Measurements from ENCODE around the gene GALNT12.

The GALNT12 gene

DNA sequence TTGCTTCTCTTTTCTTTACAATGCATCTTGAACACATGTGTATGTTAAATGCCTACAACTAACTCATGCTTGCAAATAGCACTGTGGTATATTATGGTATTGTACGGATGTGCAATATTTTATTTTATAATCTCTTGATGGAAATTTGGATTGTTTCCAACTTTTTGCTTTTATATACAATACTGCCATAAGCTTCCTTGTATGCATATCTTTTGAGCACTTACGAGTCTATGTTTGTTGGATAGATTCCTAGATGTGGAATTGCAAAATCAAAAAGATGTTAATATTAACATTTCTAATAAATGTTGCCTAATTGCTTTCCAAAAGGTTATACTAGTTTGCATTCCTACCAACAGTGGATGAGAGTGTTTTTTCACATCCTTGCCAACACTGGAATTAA, 3.4 kb upstream of the GALNT12 start:
- DNase-seq (ENCODE audit: low read depth in 2 of 2), result no peak

DNA sequence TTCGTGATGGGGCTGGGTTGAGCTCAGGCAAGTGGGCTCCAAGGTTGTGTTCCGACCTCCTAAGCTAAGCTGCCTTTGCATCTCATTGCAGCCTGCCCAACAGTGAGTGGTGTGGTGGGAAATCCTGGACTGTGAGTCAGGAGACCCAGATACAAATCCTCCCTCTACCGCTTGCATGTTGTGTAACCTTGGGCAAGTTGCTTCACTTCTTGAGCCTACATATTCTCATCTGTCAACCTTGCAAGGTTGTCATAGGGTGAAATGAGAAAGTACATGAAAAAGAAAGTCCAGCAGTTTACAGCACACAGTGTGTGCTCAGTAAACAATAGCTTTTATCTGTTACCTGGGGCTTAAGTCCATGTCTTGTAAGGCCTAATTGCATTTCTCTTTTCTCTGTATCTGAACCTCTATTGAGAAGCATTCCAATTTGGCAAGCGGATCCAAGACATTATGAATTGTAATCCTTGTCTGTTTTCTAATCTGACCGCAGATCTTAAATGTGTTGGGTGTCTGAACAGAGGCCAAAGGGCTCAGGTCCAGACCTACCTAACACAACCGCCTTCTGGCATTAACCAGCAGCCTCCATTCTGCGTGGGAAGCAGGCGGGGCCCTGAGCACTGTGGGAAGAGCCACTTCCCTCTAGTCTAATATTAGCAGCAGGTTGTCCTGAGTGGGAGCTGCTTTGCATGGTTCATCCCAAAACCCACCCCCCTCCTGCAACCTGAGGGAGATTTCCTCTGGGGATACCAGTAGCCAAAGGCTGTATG, 1.8 kb upstream of the GALNT12 start:
- DNase-seq (ENCODE audit: low read depth in 2 of 2), result no peak

GRCh38 chr9:98806394-98807035, 955 bp upstream of the GALNT12 start:
- DNase-seq (ENCODE audit: low read depth in 2 of 2), result no peak

DNA sequence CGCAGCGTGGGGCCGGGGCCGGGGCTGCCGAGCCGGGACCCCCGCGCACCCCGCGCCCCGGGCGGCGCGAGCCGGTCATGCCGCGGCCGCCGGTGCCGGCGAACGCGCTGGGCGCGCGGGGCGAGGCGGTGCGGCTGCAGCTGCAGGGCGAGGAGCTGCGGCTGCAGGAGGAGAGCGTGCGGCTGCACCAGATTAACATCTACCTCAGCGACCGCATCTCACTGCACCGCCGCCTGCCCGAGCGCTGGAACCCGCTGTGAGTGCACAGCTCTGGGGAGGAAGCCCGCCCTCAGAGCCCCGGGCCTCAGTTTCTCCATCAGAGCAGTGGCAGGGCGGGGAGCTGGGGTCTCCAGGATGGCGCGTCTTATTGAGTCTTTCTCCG, 335 bp downstream of the GALNT12 start:
- DNase-seq (ENCODE audit: low read depth in 2 of 2), result no peak

DNA sequence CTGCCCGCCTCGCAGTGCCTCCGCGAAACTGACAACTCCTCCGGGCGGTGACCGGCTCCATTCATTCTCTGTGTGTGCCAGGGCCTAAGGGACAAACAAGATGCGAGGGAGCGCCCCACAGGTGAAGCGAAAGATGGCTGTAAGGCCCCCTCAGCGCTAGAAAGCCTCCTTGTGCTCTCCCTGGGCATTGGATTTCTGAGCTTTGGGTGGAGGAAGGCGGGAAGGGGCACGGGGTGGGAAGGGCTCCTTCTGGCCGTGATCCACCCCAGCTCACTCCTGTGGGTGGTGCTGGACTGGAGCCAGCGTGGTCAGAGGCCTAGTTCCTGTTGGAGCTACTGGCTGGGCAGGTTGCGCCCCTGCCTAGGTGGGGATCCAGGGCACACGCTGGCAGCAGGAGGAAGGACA, 943 bp downstream of the GALNT12 start:
- DNase-seq (ENCODE audit: low read depth in 2 of 2), result no peak

DNA sequence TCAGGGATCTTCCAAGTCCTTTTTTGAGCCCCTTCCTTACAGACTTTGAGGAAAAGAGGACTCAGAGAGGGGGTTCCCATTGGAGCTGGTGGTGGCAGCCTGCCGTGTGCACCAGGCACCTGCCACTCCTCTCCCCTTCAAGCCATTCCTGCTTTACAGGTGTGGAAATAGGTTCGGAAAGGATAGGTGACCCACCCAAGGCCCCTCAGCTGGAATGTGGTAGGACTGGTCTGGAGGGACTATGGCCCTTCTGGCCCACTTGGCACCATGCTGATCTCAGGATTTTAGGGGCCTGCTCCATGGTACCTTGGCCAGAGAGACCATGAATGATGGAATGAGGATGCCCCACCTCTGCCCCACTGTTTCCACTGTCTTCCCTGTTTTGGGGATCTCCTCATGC, 1.4 kb downstream of the GALNT12 start:
- DNase-seq (ENCODE audit: low read depth in 2 of 2), result no peak

DNA sequence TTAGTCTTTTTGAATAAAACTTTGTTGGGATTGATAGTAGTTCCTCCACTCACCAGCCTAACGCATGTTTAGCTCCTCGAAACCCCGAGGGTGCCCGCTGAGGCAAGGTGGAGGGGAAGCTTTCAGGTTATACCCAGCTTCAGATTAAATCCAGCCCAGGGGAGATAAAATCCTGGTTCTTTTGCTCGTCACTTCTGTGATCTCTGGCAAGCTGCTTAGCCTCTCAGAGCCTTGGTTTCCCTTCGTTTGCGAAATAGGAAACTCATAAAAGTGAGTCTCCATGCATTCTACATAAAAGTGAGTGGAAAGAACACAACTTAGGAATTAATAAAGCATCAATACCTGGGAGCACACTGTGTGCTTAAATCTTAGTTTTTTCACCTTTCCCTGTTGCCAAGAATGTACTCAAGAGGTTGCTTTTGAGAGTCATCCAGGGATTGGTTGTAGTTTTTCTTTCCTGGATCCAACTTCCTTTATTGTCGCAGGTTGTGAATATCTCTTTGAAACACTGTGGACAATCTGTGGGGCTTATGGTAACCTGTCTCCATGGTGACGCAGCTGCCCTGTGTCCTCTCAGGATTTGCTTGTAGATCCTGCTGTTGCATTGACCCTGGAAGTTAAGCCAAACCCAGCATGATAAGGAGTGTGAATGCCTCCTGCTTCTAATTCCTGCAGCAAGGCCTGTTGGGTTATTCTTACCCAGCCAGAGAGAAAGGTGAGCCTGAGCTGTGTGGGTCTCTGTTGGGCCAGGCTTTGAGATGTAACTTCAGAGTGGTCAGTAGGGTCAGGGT, 2.0 kb downstream of the GALNT12 start:
- no peak for DNase-seq (ENCODE audit: low read depth in 2 of 2)

DNA sequence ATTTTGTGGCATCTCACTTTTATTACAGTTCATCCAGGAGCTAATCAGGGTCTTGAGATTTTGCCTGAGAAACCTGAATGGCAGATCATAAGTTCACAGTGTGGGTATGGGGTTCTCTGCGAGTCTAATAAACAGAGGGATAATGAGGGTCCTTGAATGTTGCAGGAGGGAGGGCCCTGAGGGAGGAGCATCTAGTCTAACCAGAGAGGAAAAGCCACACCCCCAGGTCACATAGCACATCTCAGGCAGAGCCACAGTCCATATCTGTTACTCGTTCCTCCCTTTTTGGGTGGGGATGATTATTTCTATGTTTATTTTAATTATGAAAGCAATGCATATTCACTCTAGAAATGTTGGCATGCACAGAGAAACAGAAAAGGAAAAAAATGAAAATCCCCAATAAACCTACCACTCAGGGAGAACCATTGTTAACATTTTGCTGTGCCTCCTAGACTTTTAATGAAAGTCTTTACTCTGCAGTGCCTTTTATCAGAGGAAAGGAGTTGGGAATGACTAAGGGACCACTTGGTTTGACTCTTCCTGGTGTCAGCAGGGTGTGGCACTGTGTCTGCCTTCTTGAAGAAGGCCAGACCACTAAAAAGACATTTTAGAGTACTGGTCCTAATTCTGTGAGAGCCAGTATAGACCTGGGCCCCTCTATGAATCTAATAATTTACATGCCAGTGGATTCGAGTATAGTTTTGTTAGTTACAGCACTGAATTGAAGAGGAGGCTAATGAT, 2.8 kb downstream of the GALNT12 start:
- DNase-seq (ENCODE audit: low read depth in 2 of 2), result no peak

DNA sequence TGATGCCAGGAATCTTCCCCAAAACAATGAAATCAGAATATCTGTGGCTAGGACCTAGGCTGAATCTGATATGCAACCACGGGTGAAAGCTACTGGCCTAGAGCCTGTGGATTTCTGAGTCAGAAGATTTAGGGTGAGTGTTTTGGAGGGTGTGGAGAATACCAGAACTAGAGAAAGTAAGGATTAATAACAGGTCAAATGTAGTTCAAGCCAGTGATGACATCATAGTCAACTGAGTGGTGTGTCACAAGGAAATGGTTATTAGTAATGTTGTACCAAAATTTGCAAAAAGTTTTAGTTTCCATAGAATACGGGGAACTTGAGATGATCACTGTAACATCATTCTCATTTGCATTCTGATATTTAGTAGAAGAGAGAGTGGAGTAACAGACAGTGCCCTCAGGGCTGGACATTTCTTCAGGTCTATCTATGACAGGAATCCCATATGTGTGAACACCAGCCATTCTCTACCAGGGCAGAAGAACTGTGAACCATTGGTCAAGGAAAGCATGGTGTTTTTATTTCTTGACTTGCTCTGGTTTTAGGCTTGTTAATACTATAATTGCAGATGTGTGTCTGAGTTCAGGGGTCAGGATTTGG, 3.7 kb downstream of the GALNT12 start:
- no peak for DNase-seq (ENCODE audit: low read depth in 2 of 2)

DNA sequence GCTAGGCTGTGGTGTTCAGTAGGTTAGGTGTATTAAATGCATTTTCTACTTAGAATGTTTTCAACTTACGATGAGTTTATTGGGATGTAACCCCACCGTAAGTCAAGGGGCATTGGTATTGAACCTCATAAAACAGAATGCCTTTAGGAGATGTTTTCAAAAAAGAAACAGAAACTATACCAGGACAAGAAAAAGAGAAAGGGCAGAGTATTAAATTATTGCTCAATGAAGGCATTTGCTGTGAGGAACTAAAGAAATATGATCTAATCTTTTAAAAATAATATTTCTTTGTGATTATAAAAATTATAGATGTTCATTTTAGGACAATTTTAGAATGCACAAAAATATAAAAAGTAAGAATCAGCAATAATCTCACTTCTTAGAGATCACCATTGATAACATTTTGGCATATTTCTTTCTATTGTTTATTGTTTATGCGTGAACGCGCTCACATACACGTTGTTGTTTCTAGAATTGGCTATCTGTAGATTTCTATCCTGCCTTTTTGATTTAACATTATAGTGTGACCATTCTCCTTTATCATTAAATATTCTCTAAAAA, 8.0 kb downstream of the GALNT12 start:
- DNase-seq (ENCODE audit: low read depth in 2 of 2), result no peak

GRCh38 chr9:98818764-98819163, 11.3 kb downstream of the GALNT12 start:
- no peak for DNase-seq (ENCODE audit: low read depth in 2 of 2)

- no peak for DNase-seq (ENCODE audit: low read depth in 2 of 2)
Measured at GRCh38 chr9:98819231-98819630, 11.8 kb downstream of the GALNT12 start.

- no peak for DNase-seq (ENCODE audit: low read depth in 2 of 2)
Measured at GRCh38 chr9:98821831-98822230, 14.4 kb downstream of the GALNT12 start.

GRCh38 chr9:98822661-98823060, 15.2 kb downstream of the GALNT12 start:
- no peak for DNase-seq (ENCODE audit: low read depth in 2 of 2)

- no peak for DNase-seq (ENCODE audit: low read depth in 2 of 2)
Measured at GRCh38 chr9:98823666-98824334, 16.3 kb downstream of the GALNT12 start.

DNA sequence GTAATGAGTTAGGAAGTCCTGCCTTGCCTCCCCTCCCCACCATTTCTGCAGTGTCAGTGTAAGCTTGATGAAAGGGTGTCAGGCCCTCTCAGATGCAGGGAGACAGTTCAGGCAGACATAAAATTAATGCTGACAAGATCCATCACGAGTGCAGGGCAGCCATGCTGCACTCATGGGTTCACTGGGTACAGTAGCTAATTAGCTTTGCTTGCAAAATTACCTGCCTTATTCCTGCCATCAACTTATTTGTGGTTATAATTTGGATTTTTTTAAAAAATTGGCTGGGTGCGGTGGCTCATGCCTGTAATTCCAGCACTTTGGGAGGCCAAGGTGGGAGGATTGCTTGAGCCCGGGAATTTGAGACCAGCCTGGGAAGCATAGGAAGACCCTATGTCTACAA, 17.9 kb downstream of the GALNT12 start:
- no peak for DNase-seq (ENCODE audit: low read depth in 2 of 2)

- no peak for DNase-seq (ENCODE audit: low read depth in 2 of 2)
Measured at GRCh38 chr9:98826716-98827115, 19.2 kb downstream of the GALNT12 start.

GRCh38 chr9:98829766-98830165, 22.3 kb downstream of the GALNT12 start:
- DNase-seq (ENCODE audit: low read depth in 2 of 2), result no peak

GRCh38 chr9:98830554-98830953, 23.1 kb downstream of the GALNT12 start:
- DNase-seq (ENCODE audit: low read depth in 2 of 2), result no peak

- no peak for DNase-seq (ENCODE audit: low read depth in 2 of 2)
Measured at GRCh38 chr9:98831696-98832095, 24.2 kb downstream of the GALNT12 start.

DNA sequence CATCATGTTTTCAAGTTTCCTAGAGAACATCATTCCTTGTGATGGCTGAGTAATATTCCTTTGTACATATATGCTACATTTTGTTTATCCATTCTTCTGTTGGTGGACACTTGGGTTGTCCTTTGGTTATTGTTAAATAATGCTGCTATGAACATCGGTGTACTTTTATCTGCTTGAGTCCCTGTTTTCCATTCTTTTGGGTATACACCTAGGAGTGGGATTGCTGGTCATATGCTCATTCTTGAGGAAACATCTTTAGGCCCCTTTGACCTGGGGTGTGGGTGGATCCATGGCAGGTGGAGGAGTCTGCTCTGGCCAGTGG, 25.3 kb downstream of the GALNT12 start:
- DNase-seq (ENCODE audit: low read depth in 2 of 2), result no peak

All from stimulated activated CD8-positive, alpha-beta memory T cell treated with anti-CD3 and anti-CD28 coated beads, Interleukin-15, amount 100 ng/mL, for 4 hours (primary cell).